ACC112 (cell line): ENCODE measurements around the gene USP36.

Experiments used
- H2AFZ ChIP-seq: fragments of 200-600 bp; sonication (generic); one replicate; pipeline ENCODE4 v1.6.0; 2017; ENCODE audit warnings: antibody characterized with exemption, low read length; ENCODE audit not compliant: unreplicated experiment
- H3K27ac ChIP-seq: fragments of 200-600 bp; sonication (generic); 2 replicates; pipeline ENCODE4 v1.5.1; 2014; ENCODE audit warnings: low read depth, mild to moderate bottlenecking, antibody characterized with exemption, low read length, moderate library complexity
- H3K27me3 ChIP-seq: fragments of 200-600 bp; sonication (generic); 2 replicates; pipeline ENCODE4 v1.6.1; 2014; ENCODE audit warnings: mild to moderate bottlenecking, antibody characterized with exemption, low read length, moderate library complexity, mixed read lengths; ENCODE audit not compliant: insufficient read depth
- H3K36me3 ChIP-seq: fragments of 200-600 bp; sonication (generic); 2 replicates; pipeline ENCODE4 v1.6.1; 2016; ENCODE audit warnings: mild to moderate bottlenecking, antibody characterized with exemption, low read length, moderate library complexity, mixed read lengths; ENCODE audit not compliant: insufficient read depth
- H3K4me1 ChIP-seq: fragments of 200-600 bp; sonication (generic); one replicate; pipeline ENCODE4 v1.6.1; 2016; ENCODE audit warnings: low read length, mixed read lengths; ENCODE audit not compliant: insufficient read depth, unreplicated experiment, control insufficient read depth
- H3K4me3 ChIP-seq: fragments of 200-600 bp; sonication (generic); 2 replicates; pipeline ENCODE4 v1.5.1; 2014; ENCODE audit warnings: mild to moderate bottlenecking, low read depth, low read length
- H3K79me2 ChIP-seq: fragments of 200-600 bp; sonication (generic); one replicate; pipeline ENCODE4 v1.6.0; 2016; ENCODE audit warnings: low read length; ENCODE audit not compliant: control insufficient read depth, unreplicated experiment, insufficient read depth

USP36 gene

GRCh38 chr17:78836420-78837021 is 4.1 kb downstream of the USP36 start:
- H3K36me3 ChIP-seq: peaks cover 39% of the 10 kb centered on the region
- H2AFZ ChIP-seq: no peak overlapping the region
- peaks cover 69% of the 10 kb centered on the region for H3K79me2 ChIP-seq
- peaks cover 13% of the 10 kb centered on the region for H3K4me1 ChIP-seq
- no peak overlapping the region for H3K27ac ChIP-seq
- no peaks in the 10 kb centered on the region for H3K27me3 ChIP-seq
- no peak overlapping the region for H3K4me3 ChIP-seq

DNA sequence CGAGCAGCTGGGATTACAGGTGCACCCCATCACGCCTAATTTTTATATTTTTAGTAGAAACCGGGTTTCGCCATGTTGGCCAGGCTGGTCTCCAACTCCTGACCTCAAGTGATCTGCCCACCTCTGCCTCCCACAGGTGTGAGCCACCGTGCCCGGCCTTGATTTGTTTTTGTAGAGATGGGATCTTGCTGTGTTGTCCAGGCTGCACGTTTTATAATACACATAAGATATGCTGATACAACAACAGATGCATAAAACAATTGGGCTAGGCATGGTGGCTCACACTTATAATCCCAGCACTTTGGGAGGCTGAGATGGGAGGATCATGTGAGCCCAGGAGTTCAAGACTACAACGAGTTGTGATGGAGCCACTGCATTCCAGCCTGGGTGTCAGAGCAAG is 6.0 kb downstream of the USP36 start:
- Histone ChIP-seq H3K4me1 (peaks cover 11% of the 10 kb centered on the region), H3K36me3 (peaks cover 47% of the 10 kb centered on the region), H3K27ac (no peak overlapping the region), H2AFZ (no peak overlapping the region), H3K4me3 (no peak overlapping the region), H3K79me2 (peaks cover 71% of the 10 kb centered on the region), H3K27me3 (no peaks in the 10 kb centered on the region)

DNA sequence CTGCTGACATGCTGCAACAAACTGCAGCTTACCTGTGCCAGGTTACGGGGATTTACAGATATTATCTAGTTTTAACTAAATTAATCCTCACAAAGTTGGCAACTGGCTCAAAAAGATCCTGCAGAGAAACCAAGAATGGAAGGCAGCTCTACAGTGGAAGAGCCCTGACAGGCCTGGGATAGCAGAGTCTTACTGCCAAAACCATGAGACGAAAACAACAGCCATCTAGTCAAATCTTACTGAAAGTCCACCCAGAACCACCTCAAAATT is 8.1 kb downstream of the USP36 start:
- H3K27me3 ChIP-seq: no peaks in the 10 kb centered on the region
- peaks cover 60% of the 10 kb centered on the region for H3K36me3 ChIP-seq
- no peak overlapping the region for H3K4me3 ChIP-seq
- no peak overlapping the region for H2AFZ ChIP-seq
- H3K4me1 ChIP-seq: no peaks in the 10 kb centered on the region
- peaks cover 61% of the 10 kb centered on the region for H3K79me2 ChIP-seq
- H3K27ac ChIP-seq: no peak overlapping the region

DNA sequence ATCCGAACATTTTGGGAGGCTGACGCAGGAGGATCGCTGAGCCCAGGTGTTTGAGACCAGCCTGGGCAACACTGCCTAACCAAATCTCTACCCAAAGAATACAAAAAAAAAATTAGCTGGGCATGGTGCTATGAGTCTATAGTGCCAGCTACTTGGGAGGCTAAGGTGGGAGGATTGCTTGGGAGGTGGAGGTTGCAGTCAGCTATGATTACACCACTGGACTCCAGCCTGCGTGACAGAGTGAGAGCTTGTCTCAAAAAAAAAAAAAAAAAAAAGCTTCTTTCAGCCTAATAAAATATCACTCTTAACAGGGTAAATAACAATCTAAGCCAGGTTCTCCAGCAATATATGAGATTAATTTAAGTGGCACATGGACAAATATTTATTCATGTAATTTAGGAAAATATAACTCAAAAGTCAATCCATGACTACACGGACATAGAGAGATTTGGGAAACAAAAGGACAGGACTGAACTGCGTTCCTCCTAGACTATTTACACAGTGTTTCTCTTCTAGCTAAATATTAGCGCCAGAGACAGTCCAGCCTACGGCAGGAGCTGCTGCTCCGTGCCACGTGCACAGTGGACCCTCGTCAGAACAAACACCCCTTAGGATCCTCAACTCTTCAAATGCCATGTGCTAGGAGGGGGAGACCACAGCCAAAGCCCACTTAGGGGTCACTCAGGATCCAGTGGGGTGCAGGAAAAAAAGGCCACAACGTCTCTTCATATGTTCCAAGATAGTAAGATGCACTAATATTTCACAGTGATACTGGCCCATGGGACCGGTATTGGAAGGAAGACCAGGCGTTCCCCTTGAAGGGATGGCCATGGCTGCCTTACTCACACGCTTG is 8.7 kb downstream of the USP36 start:
- Histone ChIP-seq H3K4me3 (no peak overlapping the region), H3K27ac (no peak overlapping the region), H2AFZ (no peak overlapping the region), H3K36me3 (peaks cover 59% of the 10 kb centered on the region), H3K27me3 (no peaks in the 10 kb centered on the region), H3K4me1 (no peaks in the 10 kb centered on the region), H3K79me2 (peaks cover 55% of the 10 kb centered on the region)

GRCh38 chr17:78829477-78829876 is 11.1 kb downstream of the USP36 start:
- Histone ChIP-seq H3K27ac (no peak overlapping the region), H3K4me1 (no peaks in the 10 kb centered on the region), H3K27me3 (no peaks in the 10 kb centered on the region), H2AFZ (no peak overlapping the region), H3K79me2 (peaks cover 47% of the 10 kb centered on the region), H3K4me3 (no peak overlapping the region), H3K36me3 (peaks cover 50% of the 10 kb centered on the region)

DNA sequence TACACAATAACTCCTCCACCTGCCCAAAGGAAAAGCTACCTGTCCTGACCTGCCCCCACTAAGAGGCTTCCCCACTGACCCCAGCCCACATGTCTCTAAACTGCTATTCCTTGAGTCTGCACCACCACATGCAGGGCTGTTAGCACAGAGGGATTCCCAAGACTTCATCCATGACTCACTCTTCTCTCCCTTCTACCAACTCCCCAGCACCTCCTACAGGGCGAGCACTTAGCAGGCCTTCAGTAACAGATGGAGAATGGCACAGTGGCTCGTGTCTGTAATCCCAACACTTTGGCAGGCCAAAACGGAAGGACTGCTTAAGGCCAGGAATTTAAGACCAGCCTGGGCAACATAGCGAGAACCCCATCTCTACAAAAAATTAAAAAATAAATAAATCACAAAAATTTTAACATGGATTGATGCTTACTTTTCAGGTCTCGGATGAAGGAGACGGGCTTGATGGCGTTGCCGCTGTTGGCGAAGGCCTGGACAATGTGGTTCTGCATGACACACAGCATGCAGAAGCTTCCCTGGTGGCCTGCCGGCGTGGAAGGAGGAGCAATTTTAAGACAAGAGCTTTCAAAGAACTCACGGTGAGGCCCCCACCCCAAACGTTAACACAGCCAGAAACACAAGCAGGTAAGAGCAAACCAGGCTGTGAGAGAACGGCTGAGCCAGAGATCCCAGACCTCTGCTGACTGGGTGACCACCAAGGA is 12.0 kb downstream of the USP36 start:
- H3K4me1 ChIP-seq: no peaks in the 10 kb centered on the region
- peaks cover 48% of the 10 kb centered on the region for H3K36me3 ChIP-seq
- H3K4me3 ChIP-seq: no peak overlapping the region
- peaks cover 44% of the 10 kb centered on the region for H3K79me2 ChIP-seq
- no peak overlapping the region for H3K27ac ChIP-seq
- H3K27me3 ChIP-seq: no peaks in the 10 kb centered on the region
- no peak overlapping the region for H2AFZ ChIP-seq

GRCh38 chr17:78826836-78827509 is 13.6 kb downstream of the USP36 start:
- no peak overlapping the region for H3K27ac ChIP-seq
- H3K4me1 ChIP-seq: peaks cover 12% of the 10 kb centered on the region
- H3K36me3 ChIP-seq: peaks cover 36% of the 10 kb centered on the region; the same call in 1 of the 2 replicates
- peaks cover 34% of the 10 kb centered on the region for H3K79me2 ChIP-seq
- H3K4me3 ChIP-seq: no peak overlapping the region
- H3K27me3 ChIP-seq: no peaks in the 10 kb centered on the region
- H2AFZ ChIP-seq: no peak overlapping the region

DNA sequence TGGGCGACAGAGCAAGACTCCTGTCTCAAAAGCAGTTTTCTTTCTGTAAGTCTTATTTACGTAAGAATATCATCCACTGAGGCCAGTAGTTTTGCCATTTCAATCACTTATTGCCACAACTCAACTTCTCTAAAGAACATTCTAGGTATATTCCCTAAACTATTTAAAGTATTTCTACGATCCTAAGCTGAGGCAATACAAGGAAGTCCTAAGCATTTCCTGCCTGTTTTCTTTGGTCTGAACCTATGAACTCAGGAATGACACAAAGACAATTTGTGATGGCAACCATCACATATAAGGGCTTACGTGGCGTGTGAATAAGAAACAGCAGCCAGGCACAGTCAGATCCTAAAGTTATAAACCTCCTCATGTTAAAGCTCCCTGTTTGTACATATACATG is 14.2 kb downstream of the USP36 start:
- H3K27ac ChIP-seq: no peak overlapping the region
- H2AFZ ChIP-seq: no peak overlapping the region
- H3K4me3 ChIP-seq: no peak overlapping the region
- H3K36me3 ChIP-seq: peaks cover 36% of the 10 kb centered on the region; the same call in 1 of the 2 replicates
- H3K27me3 ChIP-seq: no peaks in the 10 kb centered on the region
- H3K79me2 ChIP-seq: peaks cover 29% of the 10 kb centered on the region
- H3K4me1 ChIP-seq: peaks cover 12% of the 10 kb centered on the region

- H3K27me3 ChIP-seq: no peaks in the 10 kb centered on the region
- H2AFZ ChIP-seq: no peak overlapping the region
- no peak overlapping the region for H3K27ac ChIP-seq
- H3K4me1 ChIP-seq: peaks cover 12% of the 10 kb centered on the region
- H3K4me3 ChIP-seq: no peak overlapping the region
- peaks cover 28% of the 10 kb centered on the region for H3K79me2 ChIP-seq
- H3K36me3 ChIP-seq: peaks cover 32% of the 10 kb centered on the region; the same call in 1 of the 2 replicates
Measured at GRCh38 chr17:78825696-78826095, 14.9 kb downstream of the USP36 start.

GRCh38 chr17:78824240-78824639 is 16.4 kb downstream of the USP36 start:
- Histone ChIP-seq H2AFZ (no peak overlapping the region), H3K27me3 (no peaks in the 10 kb centered on the region), H3K79me2 (peaks cover 19% of the 10 kb centered on the region), H3K4me3 (no peak overlapping the region), H3K36me3 (peaks cover 32% of the 10 kb centered on the region; the same call in 1 of the 2 replicates), H3K4me1 (peaks cover 12% of the 10 kb centered on the region), H3K27ac (no peak overlapping the region)
